ENCODE results near the gene RAP2C. TPM values are rescaled to one million over a fixed set of nuclear protein-coding genes. Genes with fewer than 3 reads are reported as not detected.

The RAP2C gene
- total and polyA plus RNA-seq, 4 donors: 17.1 to 32.0 (median 23.4) TPM

GRCh38 chrX:132191938-132192337, 27.3 kb downstream of the RAP2C start:
- Histone ChIP-seq H3K4me1 (ENCODE audit: control insufficient read depth in 5 of 5, insufficient read depth in 5 of 5, low read length in 5 of 5) (no peaks in the 10 kb centered on the region), H3K9me3 (ENCODE audit: control insufficient read depth in 4 of 4, insufficient read depth in 3 of 4, low read length in 3 of 4) (peaks cover 0 to 7% (median 2%) of the 10 kb centered on the region in 4 donors), H3K27ac (ENCODE audit: low read depth in 1 of 2, low read length in 1 of 2) (no peak overlapping the region), H3K4me3 (no peak overlapping the region), H3K27me3 (ENCODE audit: control insufficient read depth in 3 of 3, insufficient read depth in 3 of 3, low read length in 2 of 3) (peaks cover 0 to 31% (median 11%) of the 10 kb centered on the region in 3 donors), H3K9ac (ENCODE audit: insufficient read depth in 1 of 2, low read length in 2 of 2) (no peak overlapping the region), H3K36me3 (ENCODE audit: control insufficient read depth in 4 of 4, insufficient read depth in 4 of 4, low read length in 4 of 4) (no peaks in the 10 kb centered on the region)
- no peak for TF ChIP-seq CTCF (IDR thresholded peaks at IDR 0.05; ENCODE audit: control extremely low read depth, extremely low read depth)
- DNase-seq (no peak), ATAC-seq (ENCODE audit: insufficient read depth, low FRiP score) (no peak)
- 82 to 89% methylated on average over 1 of the region's 1 CpG for WGBS, 2 donors

DNA sequence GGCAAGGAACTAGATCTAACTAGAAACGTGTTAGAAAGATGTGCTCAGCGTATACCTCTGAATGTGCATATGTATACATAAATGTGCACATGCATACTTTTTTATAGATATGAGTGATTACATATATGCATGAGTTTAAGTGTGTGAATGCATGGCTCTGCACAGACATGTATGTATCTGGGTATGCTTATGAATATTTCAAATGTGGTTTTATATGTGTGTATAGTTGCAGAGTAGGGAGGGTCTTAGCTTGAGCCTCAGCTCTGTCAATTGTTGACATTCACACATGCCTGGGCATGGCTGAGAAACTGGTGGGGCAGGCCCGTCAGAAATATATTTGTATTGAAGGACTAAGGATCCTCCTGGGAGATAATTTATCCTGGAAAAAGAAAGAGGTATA, 31.1 kb downstream of the RAP2C start:
- 68 to 92% methylated on average over 3 of the region's 3 CpGs for WGBS, 2 donors
- no peak overlapping the region for H3K27ac ChIP-seq (ENCODE audit: low read depth in 1 of 2, low read length in 1 of 2)
- H3K36me3 ChIP-seq (ENCODE audit: control insufficient read depth in 4 of 4, insufficient read depth in 4 of 4, low read length in 4 of 4): no peaks in the 10 kb centered on the region
- H3K4me1 ChIP-seq (ENCODE audit: control insufficient read depth in 5 of 5, insufficient read depth in 5 of 5, low read length in 5 of 5): no peaks in the 10 kb centered on the region
- H3K27me3 ChIP-seq (ENCODE audit: control insufficient read depth in 3 of 3, insufficient read depth in 3 of 3, low read length in 2 of 3): peaks cover 0 to 51% (median 11%) of the 10 kb centered on the region in 3 donors
- ATAC-seq (ENCODE audit: insufficient read depth, low FRiP score) (no peak), DNase-seq (no peak)
- H3K9me3 ChIP-seq (ENCODE audit: control insufficient read depth in 4 of 4, insufficient read depth in 3 of 4, low read length in 3 of 4): no peaks in the 10 kb centered on the region
- no peak overlapping the region for H3K9ac ChIP-seq (ENCODE audit: insufficient read depth in 1 of 2, low read length in 2 of 2)
- H3K4me3 ChIP-seq: no peak overlapping the region
- no peak for TF ChIP-seq CTCF (IDR thresholded peaks at IDR 0.05; ENCODE audit: control extremely low read depth, extremely low read depth)

DNA sequence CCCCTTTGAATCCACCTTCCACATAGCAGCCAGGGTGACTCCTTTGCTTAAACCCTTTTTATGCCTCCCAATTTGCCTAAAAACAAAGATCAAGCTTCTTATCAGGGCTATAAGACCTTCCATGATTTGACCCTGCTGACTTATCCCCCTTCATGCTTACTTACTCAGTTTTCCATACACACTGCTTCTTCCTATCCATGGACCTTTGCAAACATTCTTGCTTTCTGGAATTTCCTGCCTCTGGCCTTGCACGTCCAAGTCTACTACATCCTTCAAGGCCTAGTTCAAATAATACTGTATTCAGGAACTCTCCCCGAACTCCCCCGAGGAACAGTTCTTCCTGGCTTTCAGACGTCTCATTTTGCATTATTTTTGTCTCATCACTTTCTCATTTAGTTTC, 31.8 kb downstream of the RAP2C start:
- no peaks in the 10 kb centered on the region for H3K36me3 ChIP-seq (ENCODE audit: control insufficient read depth in 4 of 4, insufficient read depth in 4 of 4, low read length in 4 of 4)
- no peak for TF ChIP-seq CTCF (IDR thresholded peaks at IDR 0.05; ENCODE audit: control extremely low read depth, extremely low read depth)
- no peak overlapping the region for H3K4me3 ChIP-seq
- ATAC-seq (ENCODE audit: insufficient read depth, low FRiP score) (no peak), DNase-seq (no peak)
- no peak overlapping the region for H3K9ac ChIP-seq (ENCODE audit: insufficient read depth in 1 of 2, low read length in 2 of 2)
- no peaks in the 10 kb centered on the region for H3K4me1 ChIP-seq (ENCODE audit: control insufficient read depth in 5 of 5, insufficient read depth in 5 of 5, low read length in 5 of 5)
- H3K9me3 ChIP-seq (ENCODE audit: control insufficient read depth in 4 of 4, insufficient read depth in 3 of 4, low read length in 3 of 4): no peaks in the 10 kb centered on the region
- 46 to 67% methylated on average over 4 of the region's 4 CpGs for WGBS, 2 donors
- H3K27ac ChIP-seq (ENCODE audit: low read depth in 1 of 2, low read length in 1 of 2): no peak overlapping the region
- H3K27me3 ChIP-seq (ENCODE audit: control insufficient read depth in 3 of 3, insufficient read depth in 3 of 3, low read length in 2 of 3): peaks cover 0 to 58% (median 13%) of the 10 kb centered on the region in 3 donors

GRCh38 chrX:132184871-132185270, 34.4 kb downstream of the RAP2C start:
- ATAC-seq (ENCODE audit: insufficient read depth, low FRiP score) (no peak), DNase-seq (no peak)
- no peak overlapping the region for H3K9ac ChIP-seq (ENCODE audit: insufficient read depth in 1 of 2, low read length in 2 of 2)
- H3K27me3 ChIP-seq (ENCODE audit: control insufficient read depth in 3 of 3, insufficient read depth in 3 of 3, low read length in 2 of 3): peaks cover 0 to 64% (median 13%) of the 10 kb centered on the region in 3 donors
- WGBS, 2 donors: 81 to 92% methylated on average over 4 of the region's 4 CpGs
- peaks cover 0 to 2% (median 0%) of the 10 kb centered on the region in 4 donors for H3K9me3 ChIP-seq (ENCODE audit: control insufficient read depth in 4 of 4, insufficient read depth in 3 of 4, low read length in 3 of 4)
- H3K36me3 ChIP-seq (ENCODE audit: control insufficient read depth in 4 of 4, insufficient read depth in 4 of 4, low read length in 4 of 4): no peaks in the 10 kb centered on the region
- H3K4me3 ChIP-seq: no peak overlapping the region
- no peak overlapping the region for H3K27ac ChIP-seq (ENCODE audit: low read depth in 1 of 2, low read length in 1 of 2)
- TF ChIP-seq CTCF (IDR thresholded peaks at IDR 0.05; ENCODE audit: control extremely low read depth, extremely low read depth): no peak
- H3K4me1 ChIP-seq (ENCODE audit: control insufficient read depth in 5 of 5, insufficient read depth in 5 of 5, low read length in 5 of 5): no peaks in the 10 kb centered on the region
